ENCODE data around the gene PTPN20. TPM values are rescaled to one million over a fixed set of nuclear protein-coding genes. Genes with fewer than 3 reads are reported as not detected.

Gene PTPN20
- total and polyA plus RNA-seq, 3 donors from 2014 or later: 20.9 to 39.6 (median 23.1) TPM

DNA sequence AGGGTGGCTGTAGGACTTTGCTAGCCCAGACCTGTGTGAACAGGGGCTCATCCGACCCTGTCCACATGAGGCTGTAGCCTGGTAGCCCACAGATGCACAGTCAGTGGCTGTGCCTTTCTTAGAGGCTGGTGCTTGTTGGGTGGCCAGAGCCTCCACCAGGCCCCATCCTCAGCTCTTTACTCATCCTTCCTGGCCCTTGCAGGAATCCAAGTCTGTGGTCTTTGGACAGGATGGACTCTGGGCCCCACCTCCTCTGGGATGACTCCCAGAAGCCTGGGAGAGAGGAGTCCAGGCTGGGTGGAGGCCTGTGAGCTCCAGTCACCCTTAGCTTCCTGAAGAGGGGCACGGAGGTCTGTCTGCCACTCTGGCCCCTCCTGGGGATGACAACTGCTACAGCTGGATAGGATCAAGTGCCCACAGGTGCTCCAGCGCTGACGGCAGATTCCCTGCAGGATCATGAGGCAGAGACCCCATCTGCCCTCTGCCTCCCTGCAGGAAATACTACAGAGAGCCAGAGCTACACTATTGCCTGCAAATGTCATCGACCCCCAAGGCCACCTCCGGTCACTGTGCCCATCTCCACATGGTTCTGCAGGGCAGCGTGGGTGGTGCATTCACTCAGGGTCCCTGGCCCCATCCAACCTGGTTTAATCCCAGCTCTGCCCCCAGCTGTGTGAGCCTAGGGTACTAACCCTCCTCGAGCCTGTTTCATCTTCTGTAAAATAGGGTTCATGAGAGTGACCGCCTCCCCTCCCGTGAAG lies 114.5 kb downstream of the PTPN20 start:
- DNase-seq: peak; percentile 5
- intact Hi-C loops (cut with DNase I; ENCODE audit: low total_unique reads): no loop called here
- no peaks in the 10 kb centered on the region for H3K9me3 ChIP-seq
- no peak overlapping the region for H3K27ac ChIP-seq
- no peaks in the 10 kb centered on the region for H3K27me3 ChIP-seq
- H3K4me3 ChIP-seq: no peak overlapping the region
- no peak for TF ChIP-seq CTCF (IDR thresholded peaks at IDR 0.05)
- no peak for TF ChIP-seq POLR2A (IDR thresholded peaks at IDR 0.05)
- WGBS, 2 donors: 88 to 92% methylated on average over 8 to 10 of the region's 10 CpGs
- no peaks in the 10 kb centered on the region for H3K4me1 ChIP-seq
- H3K36me3 ChIP-seq (ENCODE audit: low read depth, missing control alignments): no peaks in the 10 kb centered on the region

DNA sequence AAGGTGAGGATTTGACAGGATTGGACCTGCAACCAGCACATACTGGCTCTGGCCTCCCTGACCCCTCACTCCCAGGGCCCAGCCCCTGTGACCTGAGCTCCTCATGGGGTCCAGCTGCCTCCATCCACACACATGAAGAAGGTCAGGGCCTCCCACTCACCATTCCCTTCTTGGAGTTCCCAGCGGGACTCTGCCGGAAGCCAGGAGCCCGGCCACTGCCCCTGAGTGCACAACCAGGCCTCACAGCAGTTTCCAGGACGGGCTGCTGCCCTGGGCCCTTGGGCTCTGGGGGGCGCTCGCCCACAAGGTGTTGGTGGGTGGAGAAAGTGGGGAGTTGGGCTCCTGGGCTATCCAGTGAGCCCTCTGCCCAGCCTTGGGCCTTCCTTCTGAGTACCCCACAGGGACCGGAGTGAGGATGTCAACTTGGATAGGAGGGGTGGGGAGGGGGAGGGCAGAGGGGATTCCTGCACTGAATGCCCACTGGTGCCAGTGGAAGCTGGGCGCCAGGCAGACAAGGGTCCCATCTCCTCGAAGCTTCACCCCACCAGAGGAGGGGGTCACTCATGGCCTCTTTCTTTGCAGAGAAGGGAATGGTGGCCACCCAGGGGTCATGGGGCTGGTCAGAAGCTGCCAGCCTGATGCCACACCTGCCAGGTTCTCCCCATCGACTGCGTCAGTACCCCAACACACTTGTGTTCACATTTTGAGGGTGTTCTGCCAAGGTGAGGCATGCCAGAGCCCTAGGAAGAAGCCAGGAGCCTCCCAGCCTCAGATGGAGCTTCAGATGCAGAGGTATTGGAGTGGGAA lies 115.3 kb downstream of the PTPN20 start:
- WGBS, 2 donors: 91% methylated on average over 7 to 11 of the region's 11 CpGs
- H3K27me3 ChIP-seq: no peaks in the 10 kb centered on the region
- no peaks in the 10 kb centered on the region for H3K9me3 ChIP-seq
- TF ChIP-seq CTCF (IDR thresholded peaks at IDR 0.05) (no peak), POLR2A (IDR thresholded peaks at IDR 0.05) (no peak)
- no peak overlapping the region for H3K4me3 ChIP-seq
- intact Hi-C loops (cut with DNase I; ENCODE audit: low total_unique reads): no loop called here
- H3K4me1 ChIP-seq: no peaks in the 10 kb centered on the region
- DNase-seq: peak; percentile 6
- H3K36me3 ChIP-seq (ENCODE audit: low read depth, missing control alignments): no peaks in the 10 kb centered on the region
- H3K27ac ChIP-seq: no peak overlapping the region

GRCh38 chr10:47027108-47027783 lies 116.0 kb downstream of the PTPN20 start:
- DNase-seq: peak; percentile 0
- TF ChIP-seq CTCF (IDR thresholded peaks at IDR 0.05) (no peak), POLR2A (IDR thresholded peaks at IDR 0.05) (no peak)
- H3K4me3 ChIP-seq: no peak overlapping the region
- no peak overlapping the region for H3K27ac ChIP-seq
- intact Hi-C loops (cut with DNase I; ENCODE audit: low total_unique reads): no loop called here
- WGBS, 2 donors: 77 to 91% methylated on average over 9 of the region's 9 CpGs
- H3K4me1 ChIP-seq: no peaks in the 10 kb centered on the region
- H3K9me3 ChIP-seq: no peaks in the 10 kb centered on the region
- no peaks in the 10 kb centered on the region for H3K27me3 ChIP-seq
- H3K36me3 ChIP-seq (ENCODE audit: low read depth, missing control alignments): no peaks in the 10 kb centered on the region

DNA sequence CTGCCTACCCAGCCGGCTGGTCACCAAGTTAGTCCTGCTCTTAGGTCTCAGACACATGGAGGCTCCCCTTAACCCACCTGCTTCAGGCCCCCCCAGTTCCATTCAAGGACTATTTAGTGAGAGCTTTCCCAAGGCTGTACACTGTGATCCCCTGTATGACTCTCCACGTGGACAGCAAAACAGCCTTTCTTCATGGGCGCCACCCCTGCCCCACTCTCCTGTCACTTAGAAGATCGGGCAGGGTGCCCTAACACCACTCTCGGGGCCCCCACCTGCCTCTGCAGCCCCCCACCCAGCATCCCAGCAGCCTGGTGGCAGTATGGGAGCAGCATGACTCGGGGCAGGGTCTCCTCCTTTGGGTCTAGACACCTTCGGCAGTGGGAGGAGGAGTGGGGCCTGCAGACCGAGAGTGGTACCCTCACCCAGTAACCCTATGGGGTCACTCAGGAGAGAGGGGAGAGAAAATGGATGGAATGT lies 116.6 kb downstream of the PTPN20 start:
- H3K9me3 ChIP-seq: no peaks in the 10 kb centered on the region
- peak; percentile 7 for DNase-seq
- H3K36me3 ChIP-seq (ENCODE audit: low read depth, missing control alignments): no peaks in the 10 kb centered on the region
- no peaks in the 10 kb centered on the region for H3K4me1 ChIP-seq
- TF ChIP-seq CTCF (IDR thresholded peaks at IDR 0.05): no peak
- no peak for TF ChIP-seq POLR2A (IDR thresholded peaks at IDR 0.05)
- no peak overlapping the region for H3K4me3 ChIP-seq
- no peak overlapping the region for H3K27ac ChIP-seq
- 88 to 91% methylated on average over 7 to 8 of the region's 8 CpGs for WGBS, 2 donors
- intact Hi-C loops (cut with DNase I; ENCODE audit: low total_unique reads): no loop called here
- H3K27me3 ChIP-seq: no peaks in the 10 kb centered on the region
